ENCODE results near the gene SNX15.

Gene SNX15

DNA sequence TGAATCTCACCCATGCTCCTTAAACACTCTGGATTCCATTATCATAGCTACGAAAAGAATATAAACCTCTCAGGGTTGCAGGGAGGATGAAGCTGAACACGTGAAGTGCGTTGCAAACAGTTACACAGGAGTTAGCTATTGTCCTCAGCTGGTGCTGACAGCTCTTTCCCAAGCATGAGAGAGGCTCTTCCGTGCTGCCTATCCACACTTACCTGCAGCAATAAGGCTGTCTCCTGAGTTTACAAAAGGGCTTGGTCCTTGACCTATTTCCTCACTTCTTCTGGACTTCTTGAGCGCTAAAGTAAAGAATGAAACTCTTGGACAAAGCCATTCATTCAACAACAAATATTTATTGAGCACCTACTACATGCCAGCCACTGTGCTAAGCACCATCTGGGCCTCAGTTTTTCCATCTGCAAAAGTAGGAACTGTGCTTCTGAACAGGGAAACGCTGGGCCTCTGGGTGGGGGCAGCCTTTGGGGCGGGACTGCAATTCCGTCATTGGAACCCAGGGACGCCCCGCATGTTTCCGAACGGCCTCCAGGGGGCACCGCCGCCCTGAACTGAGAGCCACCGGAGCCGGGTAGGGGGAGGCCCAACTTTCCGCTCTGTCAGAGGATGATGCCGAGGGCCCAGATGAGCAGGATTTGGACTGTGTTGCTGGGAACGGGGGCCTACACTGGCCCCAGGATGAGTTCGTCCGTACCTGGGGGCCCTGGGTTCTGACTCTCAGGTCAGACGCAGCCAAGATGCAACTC lies 13.9 kb upstream of the SNX15 start:
- TF ChIP-seq, protein P1, sequence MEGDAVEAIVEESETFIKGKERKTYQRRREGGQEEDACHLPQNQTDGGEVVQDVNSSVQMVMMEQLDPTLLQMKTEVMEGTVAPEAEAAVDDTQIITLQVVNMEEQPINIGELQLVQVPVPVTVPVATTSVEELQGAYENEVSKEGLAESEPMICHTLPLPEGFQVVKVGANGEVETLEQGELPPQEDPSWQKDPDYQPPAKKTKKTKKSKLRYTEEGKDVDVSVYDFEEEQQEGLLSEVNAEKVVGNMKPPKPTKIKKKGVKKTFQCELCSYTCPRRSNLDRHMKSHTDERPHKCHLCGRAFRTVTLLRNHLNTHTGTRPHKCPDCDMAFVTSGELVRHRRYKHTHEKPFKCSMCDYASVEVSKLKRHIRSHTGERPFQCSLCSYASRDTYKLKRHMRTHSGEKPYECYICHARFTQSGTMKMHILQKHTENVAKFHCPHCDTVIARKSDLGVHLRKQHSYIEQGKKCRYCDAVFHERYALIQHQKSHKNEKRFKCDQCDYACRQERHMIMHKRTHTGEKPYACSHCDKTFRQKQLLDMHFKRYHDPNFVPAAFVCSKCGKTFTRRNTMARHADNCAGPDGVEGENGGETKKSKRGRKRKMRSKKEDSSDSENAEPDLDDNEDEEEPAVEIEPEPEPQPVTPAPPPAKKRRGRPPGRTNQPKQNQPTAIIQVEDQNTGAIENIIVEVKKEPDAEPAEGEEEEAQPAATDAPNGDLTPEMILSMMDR (IDR thresholded peaks at IDR 0.05; ENCODE audit: low read length): peak; percentile 62
- TF ChIP-seq EZH2 (IDR thresholded peaks at IDR 0.05; ENCODE audit: borderline replicate concordance, low read length): no peak
- H3K4me1 ChIP-seq (ENCODE audit: insufficient read depth, low read length, severe bottlenecking): peaks cover 13% of the 10 kb centered on the region
- peak overlapping the region; percentile 76 for H3K9ac ChIP-seq (ENCODE audit: low read length)
- H3K4me2 ChIP-seq (ENCODE audit: low read length): peak overlapping the region; percentile 80
- H3K27me3 ChIP-seq (ENCODE audit: insufficient read depth, low read length): no peaks in the 10 kb centered on the region
- H3K4me3 ChIP-seq (ENCODE audit: low read depth, low read length, poor library complexity, severe bottlenecking): peak overlapping the region; percentile 66
- peaks cover 10% of the 10 kb centered on the region for H3K36me3 ChIP-seq (ENCODE audit: insufficient read depth, low read length)
- H3K9me3 ChIP-seq (ENCODE audit: low read length): no peaks in the 10 kb centered on the region
- no peaks in the 10 kb centered on the region for H3K79me2 ChIP-seq (ENCODE audit: insufficient read depth, low read length)
- H3F3A ChIP-seq (ENCODE audit: insufficient read depth, low read length): 0 out of 2 replicates have a peak, but pooled peaks cover 5% of the 10 kb centered on the region
- H4K20me1 ChIP-seq (ENCODE audit: insufficient read depth, low read length): no peaks in the 10 kb centered on the region
- H2AFZ ChIP-seq (ENCODE audit: low read length): no peak overlapping the region
- H3K9me2 ChIP-seq (ENCODE audit: low read depth, low read length): no peaks in the 10 kb centered on the region
- peak overlapping the region; percentile 82 for H3K27ac ChIP-seq (ENCODE audit: low read depth, low read length, poor library complexity, severe bottlenecking)

DNA sequence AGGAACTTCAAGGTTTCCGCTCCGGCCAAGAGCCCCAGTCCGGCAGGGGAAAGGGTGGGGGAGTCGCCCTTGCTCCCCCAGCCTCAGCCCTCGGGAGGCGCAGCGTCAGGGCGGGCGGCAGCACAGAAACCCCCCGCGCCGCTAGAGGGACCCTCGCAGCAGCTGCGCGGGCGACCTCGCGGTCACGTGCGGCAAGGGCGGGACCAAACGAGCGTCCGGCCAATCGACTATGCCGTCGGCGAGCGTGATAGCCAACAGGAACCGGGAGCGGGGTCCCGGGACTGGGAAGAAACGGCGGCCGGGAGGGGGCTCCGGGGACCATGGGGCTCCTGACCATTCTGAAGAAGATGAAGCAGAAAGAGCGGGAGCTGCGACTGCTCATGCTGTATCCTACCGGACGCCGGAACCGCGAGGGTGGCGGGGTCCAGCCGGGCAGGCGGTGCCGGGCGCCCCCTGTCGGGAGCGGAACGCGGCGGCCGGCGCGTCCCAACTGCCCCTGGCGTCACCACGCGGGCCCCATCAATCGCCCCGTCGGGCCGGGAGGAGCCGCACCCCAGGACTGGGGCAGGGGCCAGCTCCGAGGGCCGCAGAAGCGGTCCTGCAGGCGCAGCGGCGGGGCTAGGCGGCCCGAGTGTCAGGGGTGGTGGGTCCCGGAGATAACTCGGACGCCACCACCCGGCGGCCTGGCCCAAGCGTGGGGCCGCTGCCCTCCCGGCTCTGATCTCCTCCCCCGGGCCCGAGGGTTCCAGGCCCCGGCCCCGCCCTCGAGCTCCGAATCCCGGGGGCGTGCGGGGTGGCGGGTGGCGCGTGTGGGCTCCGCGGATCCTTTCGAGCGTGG lies 13.1 kb upstream of the SNX15 start, which contains the start of gene ARL2:
Gene ARL2 (plus strand): TSS at position 273 of the 838 bp plus-strand sequence. CDS start 48 bp downstream, at position 321.
- H3K9me3 ChIP-seq (ENCODE audit: low read length): no peaks in the 10 kb centered on the region
- H4K20me1 ChIP-seq (ENCODE audit: insufficient read depth, low read length): no peaks in the 10 kb centered on the region
- peak within 1 kb of the TSS; percentile 82 for H3K27ac ChIP-seq (ENCODE audit: low read depth, low read length, poor library complexity, severe bottlenecking)
- no peak within 1 kb of the TSS for H2AFZ ChIP-seq (ENCODE audit: low read length)
- peaks cover 13% of the 10 kb centered on the region for H3K4me1 ChIP-seq (ENCODE audit: insufficient read depth, low read length, severe bottlenecking)
- H3K79me2 ChIP-seq (ENCODE audit: insufficient read depth, low read length): no peaks in the 10 kb centered on the region
- peak within 1 kb of the TSS; percentile 76 for H3K9ac ChIP-seq (ENCODE audit: low read length)
- peak within 1 kb of the TSS; percentile 66 for H3K4me3 ChIP-seq (ENCODE audit: low read depth, low read length, poor library complexity, severe bottlenecking)
- TF ChIP-seq EZH2 (IDR thresholded peaks at IDR 0.05; ENCODE audit: borderline replicate concordance, low read length): no peak
- TF ChIP-seq, protein P1 (IDR thresholded peaks at IDR 0.05; ENCODE audit: low read length): peak; percentile 67
- H3K27me3 ChIP-seq (ENCODE audit: insufficient read depth, low read length): no peaks in the 10 kb centered on the region
- H3K36me3 ChIP-seq (ENCODE audit: insufficient read depth, low read length): peaks cover 17% of the 10 kb centered on the region
- 0 out of 2 replicates have a peak, but pooled peaks cover 5% of the 10 kb centered on the region for H3F3A ChIP-seq (ENCODE audit: insufficient read depth, low read length)
- peak within 1 kb of the TSS; percentile 80 for H3K4me2 ChIP-seq (ENCODE audit: low read length)
- no peaks in the 10 kb centered on the region for H3K9me2 ChIP-seq (ENCODE audit: low read depth, low read length)

DNA sequence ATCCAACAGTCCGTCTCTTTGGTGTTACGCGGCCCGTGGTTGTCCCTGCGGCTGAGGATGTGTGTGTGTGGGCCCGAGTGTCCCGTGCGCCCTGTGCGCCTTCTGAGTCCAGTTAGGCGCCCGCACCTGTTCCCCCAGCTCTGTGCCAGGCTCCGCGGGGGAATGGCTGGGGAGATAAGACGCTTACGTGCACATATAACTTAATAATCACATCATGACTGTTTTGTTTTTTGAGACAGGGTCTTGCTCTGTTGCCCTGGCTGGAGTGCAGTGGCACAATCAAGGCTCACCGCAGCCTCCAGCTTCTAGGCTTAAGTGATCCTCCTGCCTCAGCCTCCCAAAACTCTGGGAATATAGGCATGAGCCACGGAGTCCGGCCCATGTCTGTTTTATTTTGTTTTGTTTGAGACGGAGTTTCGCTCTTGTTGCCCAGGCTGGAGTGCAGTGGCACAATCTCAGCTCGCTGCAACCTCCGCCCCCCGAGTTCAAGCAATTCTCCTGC lies 12.5 kb upstream of the SNX15 start:
- Histone ChIP-seq H3K27me3 (ENCODE audit: insufficient read depth, low read length) (no peaks in the 10 kb centered on the region), H2AFZ (ENCODE audit: low read length) (no peak overlapping the region), H3K4me1 (ENCODE audit: insufficient read depth, low read length, severe bottlenecking) (peaks cover 13% of the 10 kb centered on the region), H4K20me1 (ENCODE audit: insufficient read depth, low read length) (no peaks in the 10 kb centered on the region), H3K9ac (ENCODE audit: low read length) (peak overlapping the region; percentile 76), H3K79me2 (ENCODE audit: insufficient read depth, low read length) (no peaks in the 10 kb centered on the region), H3K4me3 (ENCODE audit: low read depth, low read length, poor library complexity, severe bottlenecking) (peak overlapping the region; percentile 66), H3F3A (ENCODE audit: insufficient read depth, low read length) (0 out of 2 replicates have a peak, but pooled peaks cover 5% of the 10 kb centered on the region), H3K4me2 (ENCODE audit: low read length) (peak overlapping the region; percentile 80), H3K9me2 (ENCODE audit: low read depth, low read length) (no peaks in the 10 kb centered on the region), H3K9me3 (ENCODE audit: low read length) (no peaks in the 10 kb centered on the region), H3K36me3 (ENCODE audit: insufficient read depth, low read length) (peaks cover 21% of the 10 kb centered on the region), H3K27ac (ENCODE audit: low read depth, low read length, poor library complexity, severe bottlenecking) (peak overlapping the region; percentile 82)
- TF ChIP-seq EZH2 (IDR thresholded peaks at IDR 0.05; ENCODE audit: borderline replicate concordance, low read length): no peak
- TF ChIP-seq, protein P1 (IDR thresholded peaks at IDR 0.05; ENCODE audit: low read length): no peak

Data from OCI-LY1 (cell line).